Transverse colon (tissue), 4 donors: Measurements from ENCODE around the gene DPEP2. TPM values are rescaled to one million over a fixed set of nuclear protein-coding genes. Genes with fewer than 3 reads are reported as not detected.

Source experiments
- DNase-seq: peaks from one replicate; pipeline ENCODE4 v3.0.0-alpha.2; 2019
- H3K27ac ChIP-seq, 4 donors: fragments of 200-600 bp; sonication (generic); 2 replicates each; pipeline ENCODE4 v1.5.1; 2016 to 2018; ENCODE audit warnings: inconsistent platforms in 4 of 4
- H3K27me3 ChIP-seq: fragments of 200-600 bp; sonication (generic); 2 replicates; pipeline ENCODE4 v1.5.1; 2017; ENCODE audit warnings: inconsistent platforms
- H3K36me3 ChIP-seq, 4 donors: fragments of 200-600 bp; sonication (generic); 2 replicates each; pipeline ENCODE4 v1.5.1; 2017 to 2019; ENCODE audit warnings: inconsistent platforms in 4 of 4
- H3K4me1 ChIP-seq, 4 donors: fragments of 200-600 bp; sonication (generic); 2 replicates each; pipeline ENCODE4 v1.5.1; 2017 to 2020; ENCODE audit warnings: inconsistent platforms in 4 of 4
- H3K4me3 ChIP-seq, 4 donors: fragments of 200-600 bp; sonication (generic); 1 replicate in 1 of 4; 2 replicates in 3 of 4; pipeline versions ENCODE4 v1.5.1 to v1.6.1; 2017 to 2019; ENCODE audit warnings: inconsistent platforms in 4 of 4
- H3K9me3 ChIP-seq, 2 donors: fragments of 200-600 bp; sonication (generic); 2 replicates each; pipeline ENCODE4 v1.5.1; 2017 to 2019; ENCODE audit warnings: inconsistent platforms in 2 of 2
- CTCF ChIP-seq, 5 experiments: fragments of 200-600 bp in 3 of 5; fragments of 450-650 bp in 2 of 5; sonication (generic) in 3 of 5; IDR thresholded peaks; 1 replicate in 2 of 5; 2 replicates in 3 of 5; pipeline ENCODE4 v1.5.1; 2016 to 2017; ENCODE audit warnings: antibody characterized with exemption in 5 of 5, inconsistent platforms in 3 of 5, mild to moderate bottlenecking in 2 of 5, moderate library complexity in 1 of 5
- EP300 ChIP-seq: sonication (generic); formaldehyde crosslinking; IDR thresholded peaks from one replicate; pipeline ENCODE4 v1.6.1; 2017; ENCODE audit warnings: antibody characterized with exemption, low read depth
- POLR2A ChIP-seq: fragments of 450-650 bp; IDR thresholded peaks from one replicate; pipeline ENCODE4 v1.6.1; 2016; ENCODE audit warnings: antibody characterized with exemption, mild to moderate bottlenecking, moderate library complexity
- POLR2AphosphoS5 ChIP-seq, 3 donors: sonication (generic); formaldehyde crosslinking; IDR thresholded peaks; one replicate each; pipeline ENCODE4 v1.6.1; 2016; ENCODE audit warnings: antibody characterized with exemption in 3 of 3
- WGBS, 2 donors: methylation state at CpG; one replicate each; pipeline ENCODE4 v1.1.5; 2018; ENCODE audit warnings: low coverage in 1 of 2; 5-methylcytosine and 5-hydroxymethylcytosine counted together
- in situ Hi-C, 4 donors: fragments of 200-750 bp; cut with MboI; loops; one replicate each; pipeline versions ENCODE4 v1.15.0 to v1.15.1; 2017; ENCODE audit warnings: low sequenced_read_pairs in 3 of 4, low pct_ligation_motif_present in 1 of 4, low pct_unique_long_range_greater_than_20kb in 1 of 4
- intact Hi-C: fragments of 100-400 bp; cut with DNase I; formaldehyde crosslinking; loops from one replicate; pipeline ENCODE4 v1.15.1; 2023; ENCODE audit warnings: low total_unique reads
- total RNA-seq, 4 donors: library from RNA; depleted of rRNA; stranded (reverse); fragments of >200 nt; gene quantifications; one replicate each; pipeline ENCODE4 v1.1.0, GENCODE V29; 2016

Gene DPEP2
- total RNA-seq, 4 donors from 2014 or later, result 1.5 to 4.4 (median 1.5) TPM

GRCh38 chr16:67957622-67958021 lies 41.7 kb downstream of the DPEP2 start:
- Histone ChIP-seq H3K27ac (no peak overlapping the region), H3K4me3 (no peak overlapping the region), H3K36me3 (no peaks in the 10 kb centered on the region), H3K9me3 (no peaks in the 10 kb centered on the region), H3K27me3 (no peaks in the 10 kb centered on the region), H3K4me1 (peaks cover 0 to 28% (median 23%) of the 10 kb centered on the region in 4 donors)
- in situ Hi-C loops, result no loop called here
- TF ChIP-seq CTCF (IDR thresholded peaks at IDR 0.05) (no peak), POLR2A (no peak), POLR2AphosphoS5 (IDR thresholded peaks at IDR 0.05) (no peak), EP300 (no peak)
- DNase-seq, result no peak
- 93% methylated on average over 4 of the region's 9 CpGs; no CpG with 5 or more reads in 1 of the 2 donors for WGBS, 2 donors
- intact Hi-C loops, result no loop called here

GRCh38 chr16:67954421-67955196 lies 44.7 kb downstream of the DPEP2 start:
- no peak for DNase-seq
- H3K4me1 ChIP-seq, result peaks cover 0 to 14% (median 6%) of the 10 kb centered on the region in 4 donors
- 79 to 83% methylated on average over 2 to 10 of the region's 10 CpGs for WGBS, 2 donors
- intact Hi-C loops, result no loop called here
- H3K27ac ChIP-seq, result no peak overlapping the region
- H3K4me3 ChIP-seq, result no peak overlapping the region
- no peak for TF ChIP-seq CTCF (IDR thresholded peaks at IDR 0.05)
- TF ChIP-seq POLR2AphosphoS5 (IDR thresholded peaks at IDR 0.05), result no peak
- TF ChIP-seq EP300, result no peak
- TF ChIP-seq POLR2A, result no peak
- no peaks in the 10 kb centered on the region for H3K27me3 ChIP-seq
- no peaks in the 10 kb centered on the region for H3K36me3 ChIP-seq
- in situ Hi-C loops, result no loop called here
- H3K9me3 ChIP-seq, result no peaks in the 10 kb centered on the region

- no peak for DNase-seq
- Histone ChIP-seq H3K27me3 (no peaks in the 10 kb centered on the region), H3K4me1 (peaks cover 0 to 8% (median under 1%) of the 10 kb centered on the region in 4 donors), H3K27ac (no peak overlapping the region), H3K9me3 (no peaks in the 10 kb centered on the region), H3K4me3 (no peak overlapping the region), H3K36me3 (no peaks in the 10 kb centered on the region)
- in situ Hi-C loops, result no loop called here
- intact Hi-C loops, result no loop called here
- TF ChIP-seq EP300 (no peak), POLR2A (no peak), CTCF (IDR thresholded peaks at IDR 0.05) (no peak), POLR2AphosphoS5 (IDR thresholded peaks at IDR 0.05) (no peak)
- 82 to 83% methylated on average over 2 to 8 of the region's 8 CpGs for WGBS, 2 donors
Measured at GRCh38 chr16:67953641-67954375, 45.5 kb downstream of the DPEP2 start.

GRCh38 chr16:67951485-67951884 lies 47.8 kb downstream of the DPEP2 start:
- in situ Hi-C loops, result no loop called here
- 68% methylated on average over 8 of the region's 12 CpGs; no CpG with 5 or more reads in 1 of the 2 donors for WGBS, 2 donors
- peaks cover 0 to 8% (median 0%) of the 10 kb centered on the region in 4 donors for H3K4me1 ChIP-seq
- DNase-seq, result no peak
- intact Hi-C loops, result no loop called here
- H3K27ac ChIP-seq, result peak overlapping the region in 3 of 4 donors; percentile 1 to 51 (median 5)
- no peaks in the 10 kb centered on the region for H3K27me3 ChIP-seq
- no peaks in the 10 kb centered on the region for H3K36me3 ChIP-seq
- H3K4me3 ChIP-seq, result no peak overlapping the region
- no peak for TF ChIP-seq CTCF (IDR thresholded peaks at IDR 0.05)
- peak in 1 of 3 donors; percentile 8 for TF ChIP-seq POLR2AphosphoS5 (IDR thresholded peaks at IDR 0.05)
- no peak for TF ChIP-seq POLR2A
- no peaks in the 10 kb centered on the region for H3K9me3 ChIP-seq
